K562 (cell line): ENCODE data around the gene NCOR2. TPM values are rescaled to one million over a fixed set of nuclear protein-coding genes. Genes with fewer than 3 reads are reported as not detected.

ENCODE experiments used
- ATAC-seq: fragments of 200-7000 bp; cut with Tn5 transposase; 3 replicates; pipeline ENCODE4 v1.9.1; 2020; ENCODE audit warnings: moderate library complexity
- BruUV-seq: library from RNA; stranded (reverse); fragments of 400-500 nt; replicated peaks from 2 replicates; lab custom pipeline; 2021; lab: Mats Ljungman, UMichigan
- CTCF ChIA-PET: fragments of 300-600 bp; formaldehyde crosslinking; extraction: SDS; loops from one replicate; lab custom pipeline; 2021; ENCODE audit warnings: low intra/inter-chr PET ratio; lab: Yijun Ruan, JAX
- POLR2A ChIA-PET: fragments of 300-600, 350-650 bp; sonication (Branson Sonifier 250); formaldehyde crosslinking; extraction: SDS; loops from one replicate; lab custom pipeline; 2021; ENCODE audit warnings: antibody characterized with exemption, inconsistent platforms; lab: Yijun Ruan, JAX
- DNase-seq, 4 experiments: peaks; one replicate each; pipeline versions ENCODE4 v3.0.0 to v3.0.0-alpha.2; 2011 to 2018; ENCODE audit warnings: low spot score in 3 of 4, mixed read lengths in 3 of 4; ENCODE audit errors: extremely low read depth in 1 of 4
- FAIRE-seq: peaks from 2 replicates; lab custom pipeline; 2011; peaks lifted over from hg19 to GRCh38; lab: Jason Lieb, UNC
- H2AFZ ChIP-seq: 2 replicates; pipeline ENCODE4 v1.6.0; 2011; ENCODE audit warnings: low read depth, low read length, control low read depth, inconsistent platforms
- H3K27ac ChIP-seq: fragments of 200-600 bp; 3 replicates; pipeline ENCODE4 v1.8.0; 2011; ENCODE audit warnings: low read depth, mild to moderate bottlenecking, control low read depth, inconsistent platforms, low read length, moderate library complexity, mixed read lengths; ENCODE audit errors: extremely low read depth
- H3K27me3 ChIP-seq, 2 experiments: fragments of 300-600 bp in 1 of 2; 2 replicates in 1 of 2; 3 replicates in 1 of 2; pipeline versions ENCODE4 v1.6.0 to v1.8.0; 2011; ENCODE audit warnings: inconsistent platforms in 2 of 2, low read length in 2 of 2, mild to moderate bottlenecking in 1 of 2, mixed read lengths in 1 of 2, moderate library complexity in 1 of 2; ENCODE audit not compliant: control insufficient read depth in 2 of 2, insufficient read depth in 2 of 2
- H3K36me3 ChIP-seq: fragments of 300-600 bp; 3 replicates; pipeline ENCODE4 v1.8.0; 2011; ENCODE audit warnings: mild to moderate bottlenecking, low read length, inconsistent platforms; ENCODE audit not compliant: control insufficient read depth, insufficient read depth
- H3K4me1 ChIP-seq, 2 experiments: fragments of 200-600 bp in 1 of 2; replicated peaks in 1 of 2; 2 replicates in 1 of 2; 3 replicates in 1 of 2; pipeline versions ENCODE4 v1.5.1 to v1.8.0; 2011; ENCODE audit warnings: inconsistent platforms in 2 of 2, low read length in 2 of 2, mild to moderate bottlenecking in 1 of 2, mixed read lengths in 1 of 2, moderate library complexity in 1 of 2; ENCODE audit not compliant: control insufficient read depth in 2 of 2, insufficient read depth in 2 of 2
- H3K4me2 ChIP-seq: 2 replicates; pipeline ENCODE4 v1.6.1; 2011; ENCODE audit warnings: low read length, control low read depth, inconsistent platforms, mixed read lengths; ENCODE audit not compliant: insufficient read depth
- H3K4me3 ChIP-seq: fragments of 200-600 bp; sonication (generic), shearing (Covaris generic); 2 replicates; pipeline ENCODE4 v1.5.1; 2016; ENCODE audit warnings: control low read depth, inconsistent platforms
- H3K79me2 ChIP-seq: fragments of 200-600 bp; 3 replicates; pipeline ENCODE4 v1.8.0; 2011; ENCODE audit warnings: low read length, inconsistent platforms; ENCODE audit not compliant: control insufficient read depth, insufficient read depth
- H3K9ac ChIP-seq, 2 experiments: 2 replicates each; pipeline versions ENCODE4 v1.6.0 to v1.6.1; 2011; ENCODE audit warnings: low read depth in 2 of 2, low read length in 2 of 2, control low read depth in 1 of 2, inconsistent platforms in 1 of 2, mild to moderate bottlenecking in 1 of 2, mixed read lengths in 1 of 2; ENCODE audit not compliant: insufficient read depth in 1 of 2
- H3K9me1 ChIP-seq: one replicate; pipeline ENCODE4 v1.6.0; 2011; ENCODE audit warnings: inconsistent platforms, mild to moderate bottlenecking, low read length, moderate library complexity; ENCODE audit not compliant: control insufficient read depth, insufficient read depth
- H3K9me3 ChIP-seq: replicated peaks from 2 replicates; pipeline ENCODE4 v1.5.1; 2011; ENCODE audit warnings: low read depth, low read length, inconsistent platforms; ENCODE audit not compliant: control insufficient read depth, insufficient read depth
- H4K20me1 ChIP-seq: replicated peaks from 2 replicates; pipeline ENCODE4 v1.6.1; 2011; ENCODE audit warnings: low read length, inconsistent platforms, mixed read lengths; ENCODE audit not compliant: control insufficient read depth, insufficient read depth
- CBX3 ChIP-seq, 2 experiments: IDR thresholded peaks; 1 replicate in 1 of 2; 2 replicates in 1 of 2; pipeline ENCODE4 v1.6.1; 2012; ENCODE audit warnings: inconsistent platforms in 2 of 2, low read length in 2 of 2, borderline replicate concordance in 1 of 2, control low read depth in 1 of 2
- COPS2 ChIP-seq: fragments of 450-650 bp; conservative IDR thresholded peaks from 2 replicates; pipeline ENCODE4 v1.6.1; 2016; ENCODE audit warnings: mild to moderate bottlenecking, moderate library complexity
- FOXJ3 ChIP-seq: sonication (generic); formaldehyde crosslinking; IDR thresholded peaks from 2 replicates; pipeline ENCODE4 v1.4.0; 2020; ENCODE audit warnings: mild to moderate bottlenecking, missing genetic modification reagents
- GABPA ChIP-seq: fragments of 200-800 bp; sonication (Bioruptor generic); conservative IDR thresholded peaks from 2 replicates; pipeline ENCODE4 v1.6.1; 2016; ENCODE audit warnings: low read depth, missing genetic modification characterization, missing compliant biosample characterization
- NONO ChIP-seq, 2 experiments: fragments of 200-400 bp in 1 of 2; fragments of 450-650 bp in 1 of 2; formaldehyde crosslinking in 1 of 2; IDR thresholded peaks; 2 replicates each; pipeline ENCODE4 v1.6.1; 2017; ENCODE audit warnings: low read depth in 2 of 2, mild to moderate bottlenecking in 2 of 2, moderate library complexity in 2 of 2, low read length in 1 of 2
- SMC3 ChIP-seq: conservative IDR thresholded peaks from 2 replicates; pipeline ENCODE4 v1.6.1; 2011; ENCODE audit warnings: low read depth, low read length, improper control_type of control experiment; ENCODE audit not compliant: insufficient read depth
- YY1 ChIP-seq, 3 experiments: IDR thresholded peaks; 2 replicates each; pipeline ENCODE4 v1.6.1; 2011; ENCODE audit warnings: low read length in 2 of 3, mild to moderate bottlenecking in 2 of 3, moderate library complexity in 2 of 3, borderline replicate concordance in 1 of 3, control low read depth in 1 of 3, low read depth in 1 of 3; ENCODE audit not compliant: insufficient read depth in 3 of 3, insufficient replicate concordance in 2 of 3, control insufficient read depth in 1 of 3, insufficient read length in 1 of 3; ENCODE audit errors: extremely low read depth in 1 of 3
- ZBTB7A ChIP-seq: IDR thresholded peaks from 2 replicates; pipeline ENCODE4 v1.6.1; 2011; ENCODE audit warnings: low read depth, mild to moderate bottlenecking, low read length, moderate library complexity, borderline replicate concordance; ENCODE audit not compliant: control insufficient read depth
- ZNF133 ChIP-seq: fragments of 250-450 bp; sonication (Bioruptor Pico); IDR thresholded peaks from 2 replicates; pipeline ENCODE4 v1.4.0; 2020; ENCODE audit warnings: mild to moderate bottlenecking
- WGBS: fragments of 100-300 bp; shearing (Covaris generic); methylation state at CpG from one replicate; pipeline ENCODE4 v1.1.6; 2016; ENCODE audit warnings: low coverage, mixed read lengths; ENCODE audit not compliant: insufficient coverage; ENCODE audit errors: missing lambda C conversion rate; 5-methylcytosine and 5-hydroxymethylcytosine counted together
- in situ Hi-C: fragments of 300-500 bp; cut with MboI; formaldehyde crosslinking; loops from 4 replicates; pipeline ENCODE4 v1.15.0; 2018; ENCODE audit warnings: inconsistent platforms, mixed read lengths
- intact Hi-C: fragments of 100-400 bp; cut with micrococcal nuclease; formaldehyde crosslinking; loops from 2 replicates; pipeline ENCODE4 v1.14.2; 2022
- polyA plus RNA-seq, 8 experiments: library from polyadenylated mRNA; depleted of rRNA in 4 of 8; stranded (reverse) in 5 of 8; unstranded in 3 of 8; fragments of >200 nt; fragmentation: Nextera tagmentation in 2 of 8; fragmentation: Illumina TruSeq in 1 of 8; extraction: Ambion mirVana in 2 of 8; extraction: Trizol in 1 of 8; gene quantifications; 2 replicates each; pipeline versions ENCODE4 v1.2.1 to v1.2.3, GENCODE V29; 2011 to 2014; ENCODE audit warnings: inconsistent platforms in 1 of 8, missing spikeins in 1 of 8
- total RNA-seq, 7 experiments: library from RNA; depleted of rRNA in 6 of 7; stranded (reverse); fragments of >200 nt in 6 of 7; fragmentation: Illumina TruSeq in 2 of 7; extraction: Trizol in 2 of 7; gene quantifications; 2 replicates each; pipeline versions ENCODE4 v1.2.1 to v1.2.3, GENCODE V29; 2011 to 2021; ENCODE audit warnings: low replicate concordance in 1 of 7
- TF ChIP-seq, protein P1 (sequence below): sonication (generic); formaldehyde crosslinking; IDR thresholded peaks from 2 replicates; pipeline ENCODE4 v1.9.0; 2022; ENCODE audit warnings: mild to moderate bottlenecking, missing genetic modification reagents
- TF ChIP-seq, protein P2 (sequence below): sonication (generic); formaldehyde crosslinking; IDR thresholded peaks from 2 replicates; pipeline ENCODE4 v1.8.0; 2022; ENCODE audit warnings: missing genetic modification reagents, mild to moderate bottlenecking, moderate library complexity, borderline replicate concordance

Gene NCOR2
- total and polyA plus RNA-seq, 9 of the 15 experiments (the other 6 are each of a cell fraction or from before 2014, with no cell fraction given): 0.18 to 126 (median 8.4) TPM

DNA sequence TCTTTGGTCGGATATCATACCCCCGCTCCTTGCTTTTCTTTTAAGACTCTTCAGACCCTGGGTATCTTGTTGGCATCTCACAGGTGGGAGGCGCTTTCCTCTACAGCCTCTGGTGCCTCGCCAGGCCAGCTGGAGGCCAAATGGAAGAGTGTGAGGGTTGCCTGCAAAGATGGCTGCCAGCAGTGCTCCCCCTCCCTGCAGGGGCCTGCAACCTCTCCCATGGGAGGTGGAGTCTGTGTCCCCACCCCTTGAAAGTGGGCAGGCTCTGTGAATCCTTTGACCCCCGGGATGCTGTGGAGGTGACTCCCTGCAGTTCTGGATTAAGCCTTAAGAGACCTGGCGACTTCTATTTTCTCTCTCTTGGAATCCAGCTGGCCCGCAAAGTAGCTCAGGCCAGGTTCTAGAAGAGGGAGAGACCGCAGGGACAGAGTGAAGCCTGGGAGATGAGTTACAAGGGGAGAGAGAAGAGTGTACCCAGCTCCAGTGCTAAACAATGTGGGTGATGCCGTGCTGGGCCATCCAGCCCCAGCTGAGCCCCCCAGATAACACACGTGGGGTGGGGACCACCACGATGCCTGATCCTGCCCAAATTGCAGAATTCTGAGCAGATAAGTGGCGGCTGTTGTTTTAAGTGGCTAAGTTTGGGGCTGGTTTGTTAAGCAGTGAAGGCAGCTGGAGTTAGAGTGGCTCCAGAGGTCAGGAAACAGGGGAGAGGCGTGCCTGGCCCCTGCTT is 37.9 kb upstream of the NCOR2 start:
- H4K20me1 ChIP-seq: no peaks in the 10 kb centered on the region
- peaks cover 37 to 51% of the 10 kb centered on the region in 2 experiments for H3K4me1 ChIP-seq
- 0 out of 2 replicates have a peak, but pooled peaks cover 3% of the 10 kb centered on the region for H3K9me3 ChIP-seq
- WGBS: 47% methylated on average over 13 of the region's 13 CpGs
- H3K27me3 ChIP-seq: no peaks in the 10 kb centered on the region
- peak; percentile 63 to 78 (median 73) for DNase-seq
- POLR2A ChIA-PET: interaction anchor here (0.8 kb wide), 1 partner anchor 53 kb away, joined by 3 read pairs; no protein-coding TSS in a partner anchor
- TF ChIP-seq ZNF133 (CRISPR knock-in tag) (no peak), FOXJ3 (CRISPR knock-in tag) (no peak), NONO (IDR thresholded peaks at IDR 0.05; ENCODE audit: low read depth in 2 of 2, low read length in 1 of 2) (no peak), COPS2 (no peak), ZBTB7A (0 out of 2 replicates have a peak, but pooled peaks have one; percentile 29), YY1 (IDR thresholded peaks at IDR 0.05; ENCODE audit: borderline replicate concordance in 1 of 3, control insufficient read depth in 1 of 3, extremely low read depth in 1 of 3, insufficient read depth in 3 of 3, insufficient read length in 1 of 3, insufficient replicate concordance in 2 of 3, low read depth in 1 of 3, low read length in 2 of 3) (peak; percentile 36 to 96 (median 89)), CBX3 (IDR thresholded peaks at IDR 0.05; ENCODE audit: borderline replicate concordance in 1 of 2, low read length in 2 of 2) (peak in 1 of 2 experiments; percentile 61; a peak in 1 of 3 replicates), SMC3 (0 out of 2 replicates have a peak, but pooled peaks have one; percentile 1), GABPA (tag) (no peak)
- TF ChIP-seq, protein P1, sequence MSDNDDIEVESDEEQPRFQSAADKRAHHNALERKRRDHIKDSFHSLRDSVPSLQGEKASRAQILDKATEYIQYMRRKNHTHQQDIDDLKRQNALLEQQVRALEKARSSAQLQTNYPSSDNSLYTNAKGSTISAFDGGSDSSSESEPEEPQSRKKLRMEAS: peak; percentile 56; the same call in 1 of the 2 replicates
- TF ChIP-seq, protein P2, sequence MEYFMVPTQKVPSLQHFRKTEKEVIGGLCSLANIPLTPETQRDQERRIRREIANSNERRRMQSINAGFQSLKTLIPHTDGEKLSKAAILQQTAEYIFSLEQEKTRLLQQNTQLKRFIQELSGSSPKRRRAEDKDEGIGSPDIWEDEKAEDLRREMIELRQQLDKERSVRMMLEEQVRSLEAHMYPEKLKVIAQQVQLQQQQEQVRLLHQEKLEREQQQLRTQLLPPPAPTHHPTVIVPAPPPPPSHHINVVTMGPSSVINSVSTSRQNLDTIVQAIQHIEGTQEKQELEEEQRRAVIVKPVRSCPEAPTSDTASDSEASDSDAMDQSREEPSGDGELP: peak; percentile 56; the same call in 1 of the 2 replicates
- TF ChIP-seq, all 486 proteins: peak for 6
- CTCF ChIA-PET: no interaction called here
- intact Hi-C loops (no loop called here), in situ Hi-C loops (no loop called here)
- Histone ChIP-seq H3K9ac (peak overlapping the region; percentile 40 to 77; a peak in 3 of 4 replicates), H2AFZ (peak overlapping the region; percentile 85), H3K4me2 (peak overlapping the region; percentile 65), H3K36me3 (no peaks in the 10 kb centered on the region), H3K27ac (peak overlapping the region; percentile 58), H3K9me1 (no peaks in the 10 kb centered on the region), H3K4me3 (0 out of 2 replicates have a peak overlapping the region, but pooled peaks have one; percentile 1), H3K79me2 (no peaks in the 10 kb centered on the region)
- no peak for FAIRE-seq
- peak; percentile 82 for ATAC-seq
- no TSS peak for BruUV-seq
